ENCODE results near the gene ADAMTS17.

DNA sequence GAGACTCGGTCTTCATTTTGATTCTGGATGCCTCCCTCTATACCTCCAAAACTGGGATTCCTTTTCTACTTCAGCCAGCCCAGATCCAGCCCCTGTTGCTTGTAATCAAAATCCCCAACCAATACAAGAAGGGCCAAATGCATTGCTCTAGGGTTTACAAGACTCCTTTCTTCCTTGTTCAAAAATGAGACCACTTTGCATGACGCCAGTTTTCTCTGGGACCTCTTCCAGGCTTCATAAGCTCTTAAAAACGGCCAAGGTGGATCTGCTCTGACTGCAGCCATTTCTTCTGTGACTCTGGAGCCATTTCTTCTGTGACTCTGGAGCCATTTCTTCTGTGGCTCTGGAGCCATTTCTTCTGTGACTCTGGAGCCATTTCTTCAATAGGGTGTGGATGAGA is 71.9 kb downstream of the ADAMTS17 start:
- no peak for TF ChIP-seq EZH2 (IDR thresholded peaks at IDR 0.05; ENCODE audit: low read depth)
- TF ChIP-seq, protein P1, sequence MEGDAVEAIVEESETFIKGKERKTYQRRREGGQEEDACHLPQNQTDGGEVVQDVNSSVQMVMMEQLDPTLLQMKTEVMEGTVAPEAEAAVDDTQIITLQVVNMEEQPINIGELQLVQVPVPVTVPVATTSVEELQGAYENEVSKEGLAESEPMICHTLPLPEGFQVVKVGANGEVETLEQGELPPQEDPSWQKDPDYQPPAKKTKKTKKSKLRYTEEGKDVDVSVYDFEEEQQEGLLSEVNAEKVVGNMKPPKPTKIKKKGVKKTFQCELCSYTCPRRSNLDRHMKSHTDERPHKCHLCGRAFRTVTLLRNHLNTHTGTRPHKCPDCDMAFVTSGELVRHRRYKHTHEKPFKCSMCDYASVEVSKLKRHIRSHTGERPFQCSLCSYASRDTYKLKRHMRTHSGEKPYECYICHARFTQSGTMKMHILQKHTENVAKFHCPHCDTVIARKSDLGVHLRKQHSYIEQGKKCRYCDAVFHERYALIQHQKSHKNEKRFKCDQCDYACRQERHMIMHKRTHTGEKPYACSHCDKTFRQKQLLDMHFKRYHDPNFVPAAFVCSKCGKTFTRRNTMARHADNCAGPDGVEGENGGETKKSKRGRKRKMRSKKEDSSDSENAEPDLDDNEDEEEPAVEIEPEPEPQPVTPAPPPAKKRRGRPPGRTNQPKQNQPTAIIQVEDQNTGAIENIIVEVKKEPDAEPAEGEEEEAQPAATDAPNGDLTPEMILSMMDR (conservative IDR thresholded peaks at IDR 0.05) = no peak
